Frontal cortex (tissue), 4 donors: ENCODE data around the gene POTEH. TPM values are rescaled to one million over a fixed set of nuclear protein-coding genes. Genes with fewer than 3 reads are reported as not detected.
"Not testable (repeated sequence)": the region's sequence is repeated elsewhere in the genome, so short reads cannot be mapped to it uniquely, and the experiment has no call there.

Experiments
- DNase-seq, 2 donors: peaks; one replicate each; pipeline ENCODE4 v3.0.0; 2012; ENCODE audit warnings: low spot score in 2 of 2
- FAIRE-seq: peaks from 2 replicates; lab custom pipeline; 2012; peaks lifted over from hg19 to GRCh38; lab: Jason Lieb, UNC
- total RNA-seq: library from RNA; depleted of rRNA; stranded (reverse); fragments of >200 nt; gene quantifications from one replicate; pipeline ENCODE4 v1.2.3, GENCODE V29; 2014
- donor health status: control.
- donor health status: control.
- donor health status: control.

The POTEH gene
- total RNA-seq = not detected

GRCh38 chr22:15689749-15690125 is at the start of gene POTEH:
TSS of gene POTEH (plus strand) at chr22:15690026. CDS start at chr22:15690078, 52 bp downstream.
- not testable (repeated sequence) for FAIRE-seq, DNase-seq

- DNase-seq, FAIRE-seq: not testable (repeated sequence)
These were observed 47.5 kb upstream of the POTEH start for GRCh38 chr22:15642288-15642861.

- not testable (repeated sequence) for DNase-seq, FAIRE-seq
These were observed 37.9 kb upstream of the POTEH start for GRCh38 chr22:15651954-15652353.

- not testable (repeated sequence) for DNase-seq, FAIRE-seq
These were observed 37.1 kb upstream of the POTEH start for GRCh38 chr22:15652738-15653137.

GRCh38 chr22:15653241-15653640 is 36.6 kb upstream of the POTEH start:
- not testable (repeated sequence) for FAIRE-seq, DNase-seq

GRCh38 chr22:15661102-15661501 is 28.7 kb upstream of the POTEH start:
- DNase-seq, FAIRE-seq: not testable (repeated sequence)

- DNase-seq, FAIRE-seq: not testable (repeated sequence)
These were observed 25.1 kb upstream of the POTEH start for GRCh38 chr22:15664682-15665081.

GRCh38 chr22:15665478-15665877 is 24.3 kb upstream of the POTEH start:
- FAIRE-seq, DNase-seq: not testable (repeated sequence)

GRCh38 chr22:15669430-15669829 is 20.4 kb upstream of the POTEH start:
- not testable (repeated sequence) for DNase-seq, FAIRE-seq

- not testable (repeated sequence) for DNase-seq, FAIRE-seq
These were observed 10.1 kb upstream of the POTEH start for GRCh38 chr22:15679702-15680101.

GRCh38 chr22:15684115-15684514 is 5.7 kb upstream of the POTEH start:
- FAIRE-seq, DNase-seq: not testable (repeated sequence)

- DNase-seq, FAIRE-seq: not testable (repeated sequence)
These were observed 5.1 kb upstream of the POTEH start for GRCh38 chr22:15684695-15685094.

- DNase-seq, FAIRE-seq: not testable (repeated sequence)
These were observed 4.2 kb upstream of the POTEH start for GRCh38 chr22:15685641-15686040.

- not testable (repeated sequence) for DNase-seq, FAIRE-seq
These were observed 2.7 kb upstream of the POTEH start for GRCh38 chr22:15687086-15687485.

- peak in 1 of 2 donors; percentile 0 for DNase-seq
- not testable (repeated sequence) for FAIRE-seq
These were observed 2.1 kb upstream of the POTEH start for GRCh38 chr22:15687676-15688075.

GRCh38 chr22:15688090-15688489 is 1.7 kb upstream of the POTEH start:
- not testable (repeated sequence) for FAIRE-seq

GRCh38 chr22:15689012-15689748 is 646 bp upstream of the POTEH start:
- peak; percentile 0 to 3 for DNase-seq
- FAIRE-seq = not testable (repeated sequence)

More at GRCh38 chr22:15688090-15688489, 1.7 kb upstream of the POTEH start:
- DNase-seq = not testable (repeated sequence)

- FAIRE-seq = not testable (repeated sequence)
These were observed 23.8 kb downstream of the POTEH start for GRCh38 chr22:15713600-15713999.

GRCh38 chr22:15714125-15714524 is 24.3 kb downstream of the POTEH start:
- DNase-seq, FAIRE-seq: not testable (repeated sequence)

More at GRCh38 chr22:15713600-15713999, 23.8 kb downstream of the POTEH start:
- DNase-seq = not testable (repeated sequence)

- not testable (repeated sequence) for DNase-seq, FAIRE-seq
These were observed 32.1 kb downstream of the POTEH start for GRCh38 chr22:15721884-15722283.
